AG20443 (cell line): ENCODE measurements around the gene MKRN1.
A peak's percentile ranks its signal among the peaks of the same experiment; 100 is the strongest.
"Not testable (repeated sequence)": the region's sequence is repeated elsewhere in the genome, so short reads cannot be mapped to it uniquely, and the experiment has no call there.

Experiments used
- DNase-seq: peaks from one replicate; pipeline ENCODE4 v3.0.0; 2012; ENCODE audit warnings: low spot score, mixed read lengths

MKRN1 gene

DNA sequence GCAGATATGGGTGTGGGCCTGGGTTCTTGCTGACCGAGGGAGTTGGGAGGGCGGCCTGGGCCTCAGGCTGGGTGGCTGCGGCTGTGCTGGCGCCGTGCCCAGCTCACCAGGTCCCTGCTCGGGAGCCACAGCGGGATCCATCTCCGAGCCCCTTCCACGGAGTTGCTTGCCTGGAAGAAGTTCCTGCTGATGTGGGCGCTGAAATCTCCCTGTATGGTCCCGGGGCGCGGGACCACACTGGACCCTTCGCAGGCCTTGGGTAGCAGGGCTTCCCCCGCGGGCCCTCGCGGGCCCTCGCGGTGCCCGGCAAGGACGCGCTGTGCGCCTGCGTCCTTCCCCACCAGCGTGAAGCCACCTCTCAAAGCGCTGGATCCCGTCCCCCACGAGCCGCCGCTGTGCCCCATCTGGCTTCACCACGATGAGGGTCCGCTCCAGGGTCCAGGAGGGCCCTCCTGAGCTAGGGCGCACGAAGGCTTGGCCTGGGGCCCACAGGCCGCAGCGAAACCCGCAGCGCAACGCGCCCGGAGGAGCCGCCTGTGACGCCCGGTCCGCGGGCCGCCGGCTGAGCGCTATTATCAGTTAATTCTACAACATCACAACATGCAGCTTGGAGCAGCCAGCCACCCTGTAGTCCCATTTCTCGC lies 43.9 kb downstream of the MKRN1 start:
- peak; percentile 35 for DNase-seq

DNA sequence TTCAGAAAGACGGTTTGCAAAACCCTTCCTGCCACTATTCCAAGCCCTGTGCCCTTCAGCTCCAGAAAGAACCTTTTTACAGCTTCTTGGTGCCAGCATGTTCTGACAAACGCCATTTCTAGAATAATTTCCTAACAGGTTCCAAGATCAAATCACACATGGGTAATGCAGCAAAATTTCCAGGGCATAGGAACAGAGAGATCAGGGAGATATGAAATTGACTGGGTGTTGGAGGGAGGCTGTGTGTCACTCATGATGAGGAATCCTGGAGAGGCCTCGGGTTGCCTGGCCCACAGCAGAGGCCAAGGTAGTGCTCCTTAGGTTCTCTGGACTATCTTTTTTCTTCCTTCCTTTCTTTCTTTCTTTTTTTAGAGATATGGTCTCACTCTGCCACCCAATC lies 45.9 kb downstream of the MKRN1 start:
- no peak for DNase-seq

DNA sequence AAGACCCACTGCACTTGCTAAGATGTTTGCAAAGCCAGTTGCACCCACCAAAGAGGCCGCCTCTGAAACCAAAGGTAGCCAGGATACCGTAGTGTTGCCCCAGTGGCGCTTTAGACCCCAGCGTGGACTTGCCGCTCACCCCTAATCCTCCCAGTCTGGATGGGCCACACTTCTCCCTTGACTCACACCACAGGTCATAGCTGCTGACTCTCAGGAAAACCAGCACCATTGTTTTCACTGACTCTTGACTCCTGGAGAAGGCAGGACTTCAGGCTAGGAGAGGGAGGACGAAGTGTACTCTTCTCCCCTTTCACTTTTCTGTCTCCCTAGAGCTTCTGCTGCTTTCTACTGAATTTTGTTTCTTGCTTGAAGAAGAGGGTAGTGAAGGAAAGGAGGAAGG lies 53.2 kb downstream of the MKRN1 start:
- no peak for DNase-seq

DNA sequence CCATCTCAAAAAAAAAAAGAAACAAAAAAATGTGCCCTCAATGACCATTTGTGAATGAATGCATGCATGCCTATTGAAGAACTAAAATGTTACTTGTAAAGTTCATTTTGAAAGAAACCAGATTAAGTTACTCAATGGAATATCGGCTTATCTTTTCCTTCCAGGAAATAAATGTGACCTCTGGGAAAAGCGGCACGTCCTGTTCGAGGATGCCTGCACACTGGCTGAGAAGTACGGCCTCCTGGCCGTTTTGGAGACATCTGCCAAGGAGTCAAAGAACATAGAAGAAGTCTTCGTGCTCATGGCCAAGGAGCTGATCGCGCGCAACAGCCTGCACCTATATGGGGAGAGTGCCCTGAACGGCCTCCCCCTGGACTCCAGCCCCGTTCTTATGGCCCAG lies 53.6 kb downstream of the MKRN1 start:
- DNase-seq, result no peak

DNA sequence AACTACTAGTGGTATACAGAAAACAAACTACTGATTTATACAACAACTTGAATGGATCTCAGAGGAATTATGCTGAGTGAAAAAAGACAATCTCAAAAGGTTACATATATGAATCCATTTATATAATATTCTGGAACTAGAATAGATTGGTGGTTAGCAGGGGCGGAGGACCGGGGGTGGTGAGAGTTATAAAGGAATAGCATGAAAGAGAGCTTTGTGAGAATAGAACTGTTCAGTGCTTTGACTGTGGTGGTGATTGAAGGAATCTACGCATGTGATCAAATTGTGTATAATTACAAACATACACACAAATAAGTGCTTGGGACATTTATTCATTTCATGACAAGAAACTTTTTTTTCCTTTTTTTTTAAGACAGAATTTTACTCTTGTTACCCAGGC lies 55.8 kb downstream of the MKRN1 start:
- DNase-seq, result no peak

DNA sequence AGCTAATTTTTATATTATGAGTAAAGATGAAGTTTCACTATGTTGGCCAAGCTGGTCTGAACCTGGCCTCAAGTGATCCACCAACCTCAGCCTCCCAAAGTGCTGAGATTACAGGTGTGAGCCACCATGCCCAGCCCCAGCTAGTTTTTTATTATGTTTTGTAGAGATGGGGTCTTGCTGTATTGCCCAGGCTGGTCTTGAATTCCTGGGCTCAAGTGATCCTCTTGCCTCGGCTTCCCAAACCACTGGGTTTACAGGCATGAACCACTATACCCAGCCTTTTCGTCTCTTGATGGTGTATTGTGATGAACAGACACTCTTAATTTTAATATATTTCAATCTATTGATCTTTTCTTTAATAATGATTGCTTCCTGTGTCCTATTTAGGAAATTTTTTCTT lies 57.8 kb downstream of the MKRN1 start:
- DNase-seq, result no peak

DNA sequence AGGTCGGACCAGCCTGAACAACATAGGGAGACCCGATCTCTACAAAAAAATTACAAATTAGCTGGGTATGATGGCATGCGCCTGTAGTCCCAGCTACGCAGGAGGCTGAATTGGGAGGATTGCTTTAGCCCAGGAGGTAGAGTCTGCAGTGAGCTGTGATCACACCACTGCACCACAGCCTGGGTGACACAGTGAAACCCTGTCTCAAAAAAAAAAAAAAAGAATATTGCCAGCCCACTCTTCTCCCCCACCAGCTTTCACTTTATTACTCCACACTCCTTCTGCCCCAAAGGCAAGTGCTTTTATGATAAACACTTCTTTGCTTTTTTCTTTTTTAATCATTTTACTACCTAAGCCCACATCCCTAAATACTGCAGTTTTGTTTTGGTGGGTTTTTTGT lies 60.7 kb downstream of the MKRN1 start:
- no peak for DNase-seq

DNA sequence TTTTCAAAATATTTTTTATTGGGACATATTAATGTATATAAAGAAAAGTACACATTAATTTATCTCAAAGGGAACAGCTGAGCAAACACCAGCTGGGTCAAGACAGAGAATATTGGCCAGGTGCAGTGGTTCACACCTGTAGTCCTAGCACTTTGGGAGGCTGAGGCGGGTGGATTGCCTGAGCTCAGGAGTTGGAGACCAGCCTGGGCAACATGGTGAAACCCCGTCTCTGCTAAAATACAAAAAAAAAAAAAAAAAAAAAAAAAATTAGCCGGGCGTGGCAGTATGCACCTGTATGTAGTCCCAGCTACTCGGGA lies 61.2 kb downstream of the MKRN1 start:
- DNase-seq, result not testable (repeated sequence)

DNA sequence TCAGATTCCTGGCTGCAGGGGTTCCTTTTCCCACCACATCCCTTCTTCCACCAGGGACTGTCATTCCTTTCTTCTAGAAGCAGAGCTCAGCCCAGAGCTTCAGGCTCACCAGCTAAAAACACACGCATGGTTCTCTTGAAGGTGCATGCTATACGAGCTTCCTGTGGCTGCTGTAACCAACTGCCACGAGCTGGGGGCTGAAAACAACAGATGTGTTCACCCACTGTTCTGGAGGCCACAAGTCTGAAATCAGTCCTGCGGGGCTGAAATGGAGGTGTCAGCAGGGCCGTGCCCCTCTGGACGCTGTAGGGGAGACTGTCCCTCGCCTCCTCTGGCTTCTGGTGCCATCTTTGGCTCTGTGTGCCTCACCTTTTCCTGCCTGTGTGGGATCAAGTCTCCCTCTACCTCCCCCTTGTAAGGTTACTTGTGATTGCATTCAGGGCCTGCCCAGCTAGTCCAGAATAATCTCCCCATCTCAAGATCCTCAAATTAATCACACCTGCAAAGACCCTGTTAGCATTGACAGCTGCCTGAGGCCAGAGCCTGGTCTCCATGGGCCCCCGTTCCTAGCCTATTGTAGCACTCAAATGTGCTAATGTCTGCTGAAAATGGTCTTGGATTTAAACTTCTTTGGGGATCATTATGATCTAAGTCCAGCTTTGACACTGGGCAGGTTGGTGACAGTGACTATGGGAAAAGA lies 61.7 kb downstream of the MKRN1 start:
- no peak for DNase-seq

DNA sequence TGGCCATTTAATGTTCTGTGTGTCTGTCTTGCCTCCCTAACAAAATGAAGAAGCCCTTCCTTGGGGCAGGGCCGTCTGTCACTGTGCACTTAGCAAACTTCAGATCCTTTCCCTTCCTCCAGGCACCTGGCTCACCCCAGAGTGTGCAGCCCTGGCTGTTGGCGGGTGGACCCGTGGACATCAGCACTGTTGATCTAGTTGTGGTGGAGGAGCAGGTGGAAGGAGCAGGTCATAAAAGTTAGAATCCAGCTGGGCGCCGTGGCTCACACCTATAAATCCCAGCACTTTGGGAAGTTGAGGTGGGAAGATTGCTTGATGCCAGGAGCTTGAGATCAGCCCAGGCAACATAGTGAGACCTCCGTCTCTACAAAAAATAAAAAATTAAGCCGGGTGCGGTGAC lies 62.7 kb downstream of the MKRN1 start:
- no peak for DNase-seq

DNA sequence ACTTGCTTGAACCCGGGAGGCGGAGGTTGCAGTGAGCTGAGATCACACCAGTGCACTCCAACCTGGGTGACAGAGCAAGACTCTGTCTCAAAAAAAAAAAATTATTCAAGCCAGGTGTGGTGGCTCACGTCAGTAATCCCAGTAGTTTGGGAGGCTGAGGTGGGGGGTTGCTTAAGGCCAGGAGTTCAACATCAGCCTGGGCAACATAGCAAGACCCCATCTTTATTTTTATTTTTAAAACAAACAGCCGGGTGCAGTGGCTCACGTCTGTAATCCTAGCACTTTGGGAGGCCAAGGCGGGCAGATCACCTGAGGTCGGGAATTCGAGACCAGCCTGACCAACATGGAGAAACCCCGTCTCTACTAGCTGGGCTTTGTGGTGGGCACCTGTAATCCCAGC lies 63.5 kb downstream of the MKRN1 start:
- not testable (repeated sequence) for DNase-seq

DNA sequence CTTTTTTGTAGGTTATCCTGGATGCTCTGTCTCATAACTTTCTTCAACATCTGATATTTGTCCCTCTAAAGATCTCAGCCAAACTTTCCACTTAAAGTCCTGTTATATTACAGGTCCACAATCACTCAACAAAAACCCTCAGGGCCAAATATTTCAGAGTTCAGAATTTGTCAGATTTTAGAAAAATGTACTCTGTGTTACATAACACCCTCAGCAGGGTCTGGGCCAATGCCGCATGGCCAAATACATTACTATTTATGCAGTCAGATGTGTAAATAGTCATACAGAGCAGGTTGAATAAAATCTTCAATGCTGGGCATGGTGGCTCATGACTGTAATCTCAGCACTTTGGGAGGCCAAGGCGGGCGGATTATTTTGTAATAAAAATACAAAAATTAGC lies 63.9 kb downstream of the MKRN1 start:
- no peak for DNase-seq

DNA sequence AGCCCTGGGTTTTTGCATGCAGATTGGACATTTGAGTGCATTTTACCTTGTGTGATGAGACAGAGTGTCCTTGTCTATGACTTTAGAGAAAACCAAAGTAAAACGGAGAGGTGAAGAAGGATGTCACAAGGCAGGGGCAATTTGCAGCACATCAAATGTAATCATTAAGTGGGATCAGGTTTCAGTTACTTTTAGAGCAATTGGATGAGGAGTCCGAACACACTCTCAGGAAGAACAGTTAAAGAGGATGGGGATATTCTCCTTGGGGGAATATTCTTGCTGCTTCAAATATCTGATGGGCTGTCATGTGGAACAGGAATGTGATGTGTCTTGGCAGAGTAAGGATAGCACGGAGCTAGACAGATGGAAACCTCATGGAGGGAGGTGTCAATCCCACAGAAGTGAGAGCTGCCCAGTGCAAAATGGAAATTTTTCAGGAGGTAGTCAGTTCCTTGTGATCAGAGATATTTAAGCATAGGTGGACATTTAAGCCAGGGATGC lies 74.7 kb downstream of the MKRN1 start:
- no peak for DNase-seq

DNA sequence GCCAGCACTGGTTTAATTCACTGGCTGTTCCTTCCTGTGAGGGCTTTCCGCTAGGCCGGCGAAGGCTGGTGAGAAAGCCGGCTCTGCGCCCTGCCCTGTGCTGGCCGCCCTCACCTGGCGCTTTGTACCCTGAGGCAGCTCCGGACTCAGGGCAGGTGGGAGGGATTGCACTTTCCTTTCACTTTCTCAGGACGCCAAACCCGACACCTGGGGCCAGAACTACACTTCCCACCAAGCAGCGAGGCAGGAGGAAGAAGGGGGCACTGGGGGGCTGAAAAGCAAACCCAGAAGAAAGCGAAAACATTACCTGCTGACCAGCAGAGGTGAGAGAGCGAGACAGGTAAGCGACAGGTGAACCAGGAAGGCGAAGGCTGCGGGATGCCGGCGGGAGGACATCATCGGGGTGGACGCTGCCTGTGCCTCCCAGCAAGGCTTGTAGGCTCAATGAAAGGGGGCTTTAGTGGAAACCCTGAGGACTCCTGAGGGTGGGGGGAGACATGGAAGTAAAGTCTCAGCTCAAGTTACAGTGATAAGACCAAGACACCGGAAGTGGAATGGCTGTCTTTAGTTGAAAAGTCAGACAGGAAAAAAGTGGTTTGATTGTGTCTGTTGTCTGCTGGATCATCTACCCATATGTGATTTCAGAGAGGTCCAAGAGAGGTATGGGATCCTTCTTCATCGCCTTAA lies 75.3 kb downstream of the MKRN1 start, which contains the start of gene RAB19:
TSS of gene RAB19 (plus strand) at position 181 of the 687 bp plus-strand sequence. CDS start 3,589 bp downstream, outside the sequence.
- DNase-seq, result no peak
